T-helper 1 cell treated with Interleukin-12 subunit alpha and Interleukin-12 subunit beta and Interleukin-4 antibody, amounts not matched to agents 30 ng/mL and 1 ng/mL, for 36 hours (primary cell): ENCODE data around the gene DCBLD2. TPM values are rescaled to one million over a fixed set of nuclear protein-coding genes. Genes with fewer than 3 reads are reported as not detected.

ENCODE experiments used
- intact Hi-C: fragments of 100-400 bp; cut with micrococcal nuclease; formaldehyde crosslinking; loops from one replicate; pipeline ENCODE4 v1.15.1; 2024
- total RNA-seq: library from RNA; stranded (reverse); gene quantifications from 2 replicates; pipeline ENCODE4 v1.2.3, GENCODE V29; 2022

The DCBLD2 gene
- total RNA-seq, 1 donor from 2014 or later = 0.93 TPM

DNA sequence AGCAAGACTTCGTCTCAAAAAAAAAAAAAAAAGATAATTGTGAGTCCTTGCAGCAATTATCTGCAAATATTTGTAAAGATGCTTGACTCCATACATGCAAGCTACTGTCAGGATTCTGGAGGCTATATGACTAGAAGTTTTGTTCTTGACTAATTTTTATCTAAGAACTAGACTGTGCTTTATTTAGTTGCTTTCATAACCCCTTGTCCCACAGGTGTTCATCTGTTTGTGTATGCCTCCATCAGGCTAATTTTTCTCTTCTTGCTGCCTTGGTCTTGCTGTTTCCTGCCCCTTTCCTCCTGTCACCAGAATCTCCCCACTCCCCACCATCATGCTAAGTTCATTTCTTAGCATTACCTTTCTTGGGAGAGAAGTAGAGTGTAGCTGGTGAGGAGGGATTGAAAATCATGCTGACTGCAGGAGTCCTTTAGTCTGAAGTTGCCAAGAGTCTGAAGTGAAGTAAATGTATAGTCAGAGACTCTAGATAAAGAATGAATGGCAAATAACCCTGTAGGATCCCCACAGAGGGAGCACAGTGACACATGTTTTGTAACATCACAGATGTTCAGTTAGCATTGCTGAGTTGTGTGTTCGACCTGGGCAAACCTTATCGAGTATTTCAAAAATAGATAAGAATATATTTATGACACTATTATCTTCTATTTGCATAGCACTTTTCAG is 125.9 kb downstream of the DCBLD2 start:
- intact Hi-C loops = no loop called here

GRCh38 chr3:98772022-98772421 is 129.5 kb downstream of the DCBLD2 start:
- intact Hi-C loops = no loop called here

- intact Hi-C loops = no loop called here
Measured at GRCh38 chr3:98770261-98771039, 131.0 kb downstream of the DCBLD2 start.

- intact Hi-C loops = no loop called here
Measured at GRCh38 chr3:98769448-98769847, 132.0 kb downstream of the DCBLD2 start.

GRCh38 chr3:98768961-98769360 is 132.5 kb downstream of the DCBLD2 start:
- intact Hi-C loops = no loop called here

DNA sequence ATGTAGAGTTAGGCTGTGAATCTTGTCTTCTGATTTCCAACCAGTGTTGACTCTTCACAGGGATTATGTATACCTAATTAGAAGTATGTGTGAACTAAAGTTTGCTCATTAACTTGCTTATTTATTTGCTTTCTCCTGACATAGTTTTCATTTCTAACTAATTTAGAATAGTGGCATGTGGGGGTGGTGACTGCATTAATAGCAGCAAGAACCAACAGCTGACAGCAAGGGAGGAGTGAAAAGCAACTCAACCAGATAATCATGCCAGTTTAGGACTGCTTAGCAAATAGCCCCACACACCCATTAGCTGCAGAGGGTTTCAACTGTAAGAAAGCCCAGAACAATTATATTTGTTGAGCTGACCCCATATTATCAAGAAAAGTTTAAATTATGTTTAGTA is 134.6 kb downstream of the DCBLD2 start:
- intact Hi-C loops = no loop called here

DNA sequence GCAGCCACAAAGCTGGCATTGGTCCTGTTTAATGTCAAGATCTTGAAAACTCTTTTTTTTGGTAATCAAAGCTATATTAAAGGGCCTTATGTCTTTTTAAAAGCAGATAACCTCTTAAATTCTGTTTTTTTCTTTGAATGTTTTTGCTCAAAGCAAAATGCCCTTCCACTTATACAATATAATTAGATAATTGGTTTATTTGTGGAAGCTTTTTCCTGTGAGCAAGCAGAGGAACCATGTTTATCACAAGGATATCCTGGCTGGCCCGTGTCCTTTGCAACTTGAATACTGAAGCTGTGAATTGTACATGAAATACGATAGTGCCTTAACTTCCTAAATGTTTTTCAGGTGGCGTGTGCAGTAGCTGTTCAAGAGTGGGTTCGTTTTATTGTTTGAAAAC is 135.8 kb downstream of the DCBLD2 start:
- intact Hi-C loops = no loop called here

DNA sequence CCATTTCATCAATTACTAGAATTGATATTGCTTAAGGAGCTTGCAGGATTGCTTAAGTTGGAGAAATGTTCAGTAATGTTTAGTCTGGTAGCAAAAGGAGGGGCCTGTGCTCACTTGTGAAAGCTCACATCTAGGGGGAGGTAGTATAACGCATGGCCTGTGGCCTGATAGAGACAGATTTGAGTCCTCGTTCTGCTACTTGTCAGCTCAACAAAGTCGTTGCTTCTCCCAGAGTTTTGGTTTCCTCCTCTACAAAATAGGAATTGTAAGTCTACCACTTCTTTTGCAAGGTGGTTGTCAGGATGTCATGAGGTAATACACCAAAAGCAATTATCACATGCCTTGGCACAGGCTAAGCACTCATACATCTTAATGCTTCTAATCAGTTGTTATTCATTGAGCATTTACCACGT is 137.0 kb downstream of the DCBLD2 start:
- intact Hi-C loops = no loop called here

DNA sequence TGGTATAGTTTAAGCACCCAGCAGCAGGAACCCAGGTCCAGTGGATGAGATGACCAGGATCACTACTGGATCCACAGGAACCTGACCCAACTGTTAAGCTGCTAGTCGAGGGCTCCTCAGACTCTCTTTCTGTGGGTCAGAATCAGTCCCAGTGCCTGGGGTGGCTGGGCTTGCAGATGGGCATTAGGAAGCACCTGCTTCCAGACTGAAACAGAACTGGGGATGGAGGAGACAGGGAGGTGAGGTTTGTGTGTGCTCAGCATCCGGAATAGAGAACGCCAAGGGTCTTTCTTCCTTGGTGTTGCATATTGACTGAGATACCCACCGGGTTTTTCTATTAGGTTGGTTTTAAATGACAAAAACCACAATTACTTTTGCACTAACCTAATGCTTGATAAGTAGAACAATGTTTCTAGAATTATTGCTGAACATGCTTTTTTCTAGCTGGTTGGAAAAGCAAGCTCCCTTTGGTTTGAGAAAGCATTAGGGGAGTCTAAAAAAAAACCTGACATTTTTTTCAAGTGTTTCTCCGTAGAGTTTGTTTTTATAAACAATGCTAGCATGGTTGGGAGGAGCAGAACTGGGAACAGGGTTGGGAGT is 137.6 kb downstream of the DCBLD2 start:
- intact Hi-C loops = no loop called here

- intact Hi-C loops = no loop called here
Measured at GRCh38 chr3:98763076-98763475, 138.4 kb downstream of the DCBLD2 start, which contains the start of gene ST3GAL6. Gene ST3GAL6, plus strand, starts transcription at chr3:98763340. Its CDS starts 5,101 bp downstream, at chr3:98768441.

DNA sequence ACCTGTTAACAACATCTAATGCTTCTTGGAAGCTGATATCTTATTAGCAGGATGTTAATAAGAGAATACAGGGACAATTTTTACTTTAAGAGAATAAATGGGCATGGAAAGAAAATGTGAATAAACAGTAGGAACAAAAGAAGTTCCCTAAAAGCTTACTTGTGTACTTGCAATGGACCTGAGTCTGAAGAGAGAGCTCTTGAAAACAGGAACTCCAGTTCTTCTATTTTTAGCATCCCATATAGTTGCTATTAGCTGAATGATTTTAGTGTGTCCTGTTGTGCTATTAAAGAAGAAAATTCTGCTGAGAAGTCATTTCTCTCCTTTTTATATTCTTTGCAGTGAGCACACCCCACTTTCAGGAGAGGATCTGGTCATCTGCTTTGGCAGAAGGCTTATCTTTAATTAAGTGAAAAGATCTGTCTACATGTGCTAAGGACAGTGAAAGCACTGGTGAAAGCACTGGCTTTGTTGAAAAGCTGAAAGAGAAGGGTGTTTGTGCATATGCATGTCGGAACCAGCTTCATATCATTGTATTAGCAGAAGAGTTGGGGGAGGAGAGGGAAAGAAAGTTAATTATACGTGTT is 139.8 kb downstream of the DCBLD2 start:
- intact Hi-C loops = no loop called here

DNA sequence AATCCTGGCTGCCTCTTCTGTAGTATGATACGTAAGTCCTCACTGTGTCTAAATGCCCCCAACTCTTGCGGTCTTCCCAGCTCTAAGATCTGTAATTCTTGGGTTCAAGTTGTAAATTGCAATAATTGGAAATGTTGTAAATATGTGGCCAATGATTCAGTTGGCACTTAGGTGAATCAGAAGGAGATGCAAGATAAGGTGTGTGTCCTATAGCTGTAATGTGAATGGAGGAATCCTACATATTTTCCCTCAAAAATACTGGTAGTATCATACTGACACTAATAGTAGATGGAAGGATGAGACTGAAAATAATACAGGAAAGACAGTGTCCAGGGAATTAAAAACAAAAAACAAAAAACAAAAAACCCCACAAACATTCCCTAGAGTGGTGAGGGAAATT is 141.9 kb downstream of the DCBLD2 start:
- intact Hi-C loops = no loop called here

DNA sequence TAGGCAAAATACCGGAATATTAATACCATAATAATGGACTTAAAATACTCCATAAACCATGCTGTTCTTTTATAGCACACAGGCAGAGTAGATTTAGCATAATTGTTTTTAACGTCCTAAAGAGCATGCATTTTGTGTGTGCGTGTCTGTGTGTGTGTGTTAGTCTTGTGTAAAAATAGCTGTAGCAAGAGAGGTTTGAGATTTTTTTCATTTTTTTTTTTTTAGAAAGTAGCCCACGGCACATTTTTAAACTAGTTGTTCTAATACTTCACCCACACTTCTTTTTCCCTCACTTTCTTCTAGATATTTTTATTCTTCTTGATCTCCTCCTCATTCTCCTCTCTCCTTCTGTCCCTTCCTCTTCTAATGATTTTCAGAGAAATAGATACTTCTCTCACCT is 145.9 kb downstream of the DCBLD2 start:
- intact Hi-C loops = no loop called here

DNA sequence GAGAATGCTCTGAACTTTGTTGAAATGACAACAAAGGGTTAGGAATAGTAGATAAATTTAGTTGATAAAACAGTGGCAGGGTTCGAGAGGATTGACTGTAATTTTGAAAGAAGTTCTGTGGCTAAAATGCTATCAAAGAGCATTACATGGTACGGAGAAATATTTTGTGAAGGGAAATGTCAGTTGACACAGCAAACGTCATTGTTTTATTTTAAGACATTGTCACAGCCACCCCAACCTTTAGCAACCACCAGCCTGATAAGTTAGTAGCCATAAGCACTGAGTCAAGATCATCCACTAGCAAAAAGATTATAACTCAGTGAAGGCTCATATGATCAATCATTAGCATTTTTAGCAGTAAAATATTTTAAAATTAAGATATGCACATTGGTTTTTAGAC is 147.0 kb downstream of the DCBLD2 start:
- intact Hi-C loops = no loop called here

- intact Hi-C loops = no loop called here
Measured at GRCh38 chr3:98750276-98750919, 151.1 kb downstream of the DCBLD2 start.

DNA sequence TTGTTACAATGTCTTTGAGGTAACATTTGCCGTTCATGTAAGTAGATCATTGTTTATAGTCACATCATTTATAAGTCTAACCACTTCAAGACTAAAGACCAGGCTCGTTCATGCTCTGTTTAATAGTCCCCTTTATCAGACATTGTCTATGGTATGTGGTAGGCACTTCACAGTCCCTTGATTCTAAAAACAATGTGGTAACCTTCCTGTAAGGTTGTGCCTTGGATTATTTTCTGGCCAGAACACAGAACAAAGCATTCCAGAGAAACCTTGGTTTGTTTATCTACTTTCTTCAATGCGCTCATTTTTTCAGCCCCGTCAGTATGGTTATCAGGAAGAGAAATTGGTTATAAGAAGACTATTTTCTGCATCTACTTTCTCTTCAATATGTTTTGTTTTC is 154.6 kb downstream of the DCBLD2 start:
- intact Hi-C loops = no loop called here

GRCh38 chr3:98746122-98746521 is 155.4 kb downstream of the DCBLD2 start:
- intact Hi-C loops = no loop called here
